K562 (cell line): Measurements from ENCODE around the gene SLC44A5. TPM values are rescaled to one million over a fixed set of nuclear protein-coding genes. Genes with fewer than 3 reads are reported as not detected.

ENCODE experiments used
- ATAC-seq: fragments of 200-7000 bp; cut with Tn5 transposase; 3 replicates; pipeline ENCODE4 v1.9.1; 2020; ENCODE audit warnings: moderate library complexity
- BruUV-seq: library from RNA; stranded (reverse); fragments of 400-500 nt; replicated peaks from 2 replicates; lab custom pipeline; 2021; lab: Mats Ljungman, UMichigan
- CTCF ChIA-PET: fragments of 300-600 bp; formaldehyde crosslinking; extraction: SDS; loops from one replicate; lab custom pipeline; 2021; ENCODE audit warnings: low intra/inter-chr PET ratio; lab: Yijun Ruan, JAX
- POLR2A ChIA-PET: fragments of 300-600, 350-650 bp; sonication (Branson Sonifier 250); formaldehyde crosslinking; extraction: SDS; loops from one replicate; lab custom pipeline; 2021; ENCODE audit warnings: antibody characterized with exemption, inconsistent platforms; lab: Yijun Ruan, JAX
- DNase-seq, 4 experiments: peaks; one replicate each; pipeline versions ENCODE4 v3.0.0 to v3.0.0-alpha.2; 2011 to 2018; ENCODE audit warnings: low spot score in 3 of 4, mixed read lengths in 3 of 4; ENCODE audit errors: extremely low read depth in 1 of 4
- FAIRE-seq: peaks from 2 replicates; lab custom pipeline; 2011; peaks lifted over from hg19 to GRCh38; lab: Jason Lieb, UNC
- H2AFZ ChIP-seq: 2 replicates; pipeline ENCODE4 v1.6.0; 2011; ENCODE audit warnings: low read depth, low read length, control low read depth, inconsistent platforms
- H3K27ac ChIP-seq: fragments of 200-600 bp; 3 replicates; pipeline ENCODE4 v1.8.0; 2011; ENCODE audit warnings: low read depth, mild to moderate bottlenecking, control low read depth, inconsistent platforms, low read length, moderate library complexity, mixed read lengths; ENCODE audit errors: extremely low read depth
- H3K27me3 ChIP-seq, 2 experiments: fragments of 300-600 bp in 1 of 2; 2 replicates in 1 of 2; 3 replicates in 1 of 2; pipeline versions ENCODE4 v1.6.0 to v1.8.0; 2011; ENCODE audit warnings: inconsistent platforms in 2 of 2, low read length in 2 of 2, mild to moderate bottlenecking in 1 of 2, mixed read lengths in 1 of 2, moderate library complexity in 1 of 2; ENCODE audit not compliant: control insufficient read depth in 2 of 2, insufficient read depth in 2 of 2
- H3K36me3 ChIP-seq: fragments of 300-600 bp; 3 replicates; pipeline ENCODE4 v1.8.0; 2011; ENCODE audit warnings: mild to moderate bottlenecking, low read length, inconsistent platforms; ENCODE audit not compliant: control insufficient read depth, insufficient read depth
- H3K4me1 ChIP-seq, 2 experiments: fragments of 200-600 bp in 1 of 2; replicated peaks in 1 of 2; 2 replicates in 1 of 2; 3 replicates in 1 of 2; pipeline versions ENCODE4 v1.5.1 to v1.8.0; 2011; ENCODE audit warnings: inconsistent platforms in 2 of 2, low read length in 2 of 2, mild to moderate bottlenecking in 1 of 2, mixed read lengths in 1 of 2, moderate library complexity in 1 of 2; ENCODE audit not compliant: control insufficient read depth in 2 of 2, insufficient read depth in 2 of 2
- H3K4me2 ChIP-seq: 2 replicates; pipeline ENCODE4 v1.6.1; 2011; ENCODE audit warnings: low read length, control low read depth, inconsistent platforms, mixed read lengths; ENCODE audit not compliant: insufficient read depth
- H3K4me3 ChIP-seq: fragments of 200-600 bp; sonication (generic), shearing (Covaris generic); 2 replicates; pipeline ENCODE4 v1.5.1; 2016; ENCODE audit warnings: control low read depth, inconsistent platforms
- H3K79me2 ChIP-seq: fragments of 200-600 bp; 3 replicates; pipeline ENCODE4 v1.8.0; 2011; ENCODE audit warnings: low read length, inconsistent platforms; ENCODE audit not compliant: control insufficient read depth, insufficient read depth
- H3K9ac ChIP-seq, 2 experiments: 2 replicates each; pipeline versions ENCODE4 v1.6.0 to v1.6.1; 2011; ENCODE audit warnings: low read depth in 2 of 2, low read length in 2 of 2, control low read depth in 1 of 2, inconsistent platforms in 1 of 2, mild to moderate bottlenecking in 1 of 2, mixed read lengths in 1 of 2; ENCODE audit not compliant: insufficient read depth in 1 of 2
- H3K9me1 ChIP-seq: one replicate; pipeline ENCODE4 v1.6.0; 2011; ENCODE audit warnings: inconsistent platforms, mild to moderate bottlenecking, low read length, moderate library complexity; ENCODE audit not compliant: control insufficient read depth, insufficient read depth
- H3K9me3 ChIP-seq: replicated peaks from 2 replicates; pipeline ENCODE4 v1.5.1; 2011; ENCODE audit warnings: low read depth, low read length, inconsistent platforms; ENCODE audit not compliant: control insufficient read depth, insufficient read depth
- H4K20me1 ChIP-seq: replicated peaks from 2 replicates; pipeline ENCODE4 v1.6.1; 2011; ENCODE audit warnings: low read length, inconsistent platforms, mixed read lengths; ENCODE audit not compliant: control insufficient read depth, insufficient read depth
- CBX3 ChIP-seq, 2 experiments: IDR thresholded peaks; 1 replicate in 1 of 2; 2 replicates in 1 of 2; pipeline ENCODE4 v1.6.1; 2012; ENCODE audit warnings: inconsistent platforms in 2 of 2, low read length in 2 of 2, borderline replicate concordance in 1 of 2, control low read depth in 1 of 2
- ETV1 ChIP-seq: fragments of 450-650 bp; conservative IDR thresholded peaks from 2 replicates; pipeline ENCODE4 v1.6.1; 2016; ENCODE audit warnings: missing genetic modification characterization, control low read depth, low read depth, missing compliant biosample characterization
- EWSR1 ChIP-seq: fragments of 450-650 bp; IDR thresholded peaks from 2 replicates; pipeline ENCODE4 v1.6.1; 2018; ENCODE audit warnings: borderline replicate concordance, mild to moderate bottlenecking, low read depth, moderate library complexity; ENCODE audit not compliant: partially characterized antibody
- GTF2A2 ChIP-seq: IDR thresholded peaks from 2 replicates; pipeline ENCODE4 v1.6.1; 2016; ENCODE audit warnings: mild to moderate bottlenecking, missing genetic modification characterization, missing compliant biosample characterization
- MTA2 ChIP-seq: fragments of 450-650 bp; IDR thresholded peaks from 2 replicates; pipeline ENCODE4 v1.6.1; 2016; ENCODE audit warnings: low read depth
- NR1H2 ChIP-seq: sonication (generic); formaldehyde crosslinking; IDR thresholded peaks from 2 replicates; pipeline ENCODE4 v1.4.0; 2020; ENCODE audit warnings: mild to moderate bottlenecking, missing genetic modification reagents
- NR2C2 ChIP-seq, 2 experiments: fragments of 200-800 bp in 1 of 2; sonication (Bioruptor generic) in 1 of 2; sonication (generic) in 1 of 2; formaldehyde crosslinking in 1 of 2; IDR thresholded peaks; 2 replicates each; pipeline versions ENCODE4 v1.6.1 to v1.8.0; 2016 to 2022; ENCODE audit warnings: mild to moderate bottlenecking in 1 of 2, missing compliant biosample characterization in 1 of 2, missing genetic modification characterization in 1 of 2, missing genetic modification reagents in 1 of 2
- ZC3H11A ChIP-seq: IDR thresholded peaks from 2 replicates; pipeline ENCODE4 v1.6.1; 2012; ENCODE audit warnings: low read depth, low read length, improper control_type of control experiment
- ZFPM2 ChIP-seq: fragments of 250-450 bp; sonication (Bioruptor Pico); IDR thresholded peaks from 2 replicates; pipeline ENCODE4 v1.5.1; 2022; ENCODE audit warnings: mild to moderate bottlenecking
- WGBS: fragments of 100-300 bp; shearing (Covaris generic); methylation state at CpG from one replicate; pipeline ENCODE4 v1.1.6; 2016; ENCODE audit warnings: low coverage, mixed read lengths; ENCODE audit not compliant: insufficient coverage; ENCODE audit errors: missing lambda C conversion rate; 5-methylcytosine and 5-hydroxymethylcytosine counted together
- in situ Hi-C: fragments of 300-500 bp; cut with MboI; formaldehyde crosslinking; loops from 4 replicates; pipeline ENCODE4 v1.15.0; 2018; ENCODE audit warnings: inconsistent platforms, mixed read lengths
- intact Hi-C: fragments of 100-400 bp; cut with micrococcal nuclease; formaldehyde crosslinking; loops from 2 replicates; pipeline ENCODE4 v1.14.2; 2022
- polyA plus RNA-seq, 8 experiments: library from polyadenylated mRNA; depleted of rRNA in 4 of 8; stranded (reverse) in 5 of 8; unstranded in 3 of 8; fragments of >200 nt; fragmentation: Nextera tagmentation in 2 of 8; fragmentation: Illumina TruSeq in 1 of 8; extraction: Ambion mirVana in 2 of 8; extraction: Trizol in 1 of 8; gene quantifications; 2 replicates each; pipeline versions ENCODE4 v1.2.1 to v1.2.3, GENCODE V29; 2011 to 2014; ENCODE audit warnings: inconsistent platforms in 1 of 8, missing spikeins in 1 of 8
- total RNA-seq, 7 experiments: library from RNA; depleted of rRNA in 6 of 7; stranded (reverse); fragments of >200 nt in 6 of 7; fragmentation: Illumina TruSeq in 2 of 7; extraction: Trizol in 2 of 7; gene quantifications; 2 replicates each; pipeline versions ENCODE4 v1.2.1 to v1.2.3, GENCODE V29; 2011 to 2021; ENCODE audit warnings: low replicate concordance in 1 of 7
- TF ChIP-seq, protein P1 (sequence below), 3 experiments: fragments of 200-800 bp in 1 of 3; fragments of 250-450 bp in 1 of 3; fragments of 450-650 bp in 1 of 3; sonication (Bioruptor Pico) in 1 of 3; sonication (Bioruptor generic) in 1 of 3; formaldehyde crosslinking in 1 of 3; IDR thresholded peaks; 2 replicates each; pipeline versions ENCODE4 v1.6.1 to v1.8.0; 2016 to 2022; ENCODE audit warnings: mild to moderate bottlenecking in 2 of 3, missing genetic modification characterization in 2 of 3, missing compliant biosample characterization in 1 of 3, moderate library complexity in 1 of 3
- TF ChIP-seq, protein P2 (sequence below): sonication (generic); formaldehyde crosslinking; IDR thresholded peaks from 2 replicates; pipeline ENCODE4 v1.5.0; 2020; ENCODE audit warnings: missing genetic modification reagents
- TF ChIP-seq, protein P3 (sequence below): fragments of 450-650 bp; IDR thresholded peaks from 2 replicates; pipeline ENCODE4 v1.6.1; 2018; ENCODE audit warnings: mild to moderate bottlenecking, low read depth; ENCODE audit not compliant: partially characterized antibody

Gene SLC44A5
- total and polyA plus RNA-seq, 9 of the 15 experiments (the other 6 are each of a cell fraction or from before 2014, with no cell fraction given): 1.2 to 10.1 (median 3.2) TPM

DNA sequence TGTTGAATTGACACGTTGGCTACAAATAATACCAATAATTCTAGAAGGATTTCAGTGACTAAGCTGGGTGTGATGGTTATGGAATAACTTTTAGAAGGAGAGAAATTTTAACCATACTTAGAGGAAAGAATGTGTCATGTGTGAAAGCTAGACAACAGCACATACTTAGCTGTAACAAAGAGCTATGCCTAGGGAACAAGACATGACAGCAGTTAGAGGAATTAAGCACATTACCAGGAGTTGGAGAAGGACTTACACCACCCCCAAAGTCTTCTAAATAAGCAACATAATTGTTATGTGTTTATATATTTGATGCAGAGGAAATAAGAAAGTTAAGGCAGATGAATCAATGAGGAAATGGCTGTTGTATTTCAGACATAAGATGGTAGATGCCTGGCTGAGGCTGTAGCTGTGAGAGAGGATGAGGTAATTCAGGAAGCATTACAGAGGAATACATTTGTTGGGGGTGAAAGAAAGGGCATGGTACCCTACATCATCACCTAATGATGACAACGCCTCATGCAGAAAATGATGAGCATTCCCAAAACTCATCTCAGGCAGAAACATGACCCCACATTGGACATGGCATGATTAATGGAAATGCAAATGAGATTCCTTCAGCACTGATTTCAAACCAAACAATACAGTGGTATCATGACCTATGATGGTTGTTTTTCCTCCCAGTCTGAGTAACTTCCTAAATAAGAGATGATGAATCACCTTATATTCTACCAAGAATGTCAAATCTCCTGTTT is 265.2 kb downstream of the SLC44A5 start:
- H3K36me3 ChIP-seq: no peaks in the 10 kb centered on the region
- DNase-seq (no peak), ATAC-seq (no peak), FAIRE-seq (no peak)
- H3K79me2 ChIP-seq: no peaks in the 10 kb centered on the region
- no peak overlapping the region for H2AFZ ChIP-seq
- 28% methylated on average over 2 of the region's 2 CpGs for WGBS
- H4K20me1 ChIP-seq: no peaks in the 10 kb centered on the region
- in situ Hi-C loops (no loop called here), intact Hi-C loops (no loop called here)
- H3K9me1 ChIP-seq: no peaks in the 10 kb centered on the region
- CTCF ChIA-PET: no interaction called here
- H3K27ac ChIP-seq: no peak overlapping the region
- no TSS peak for BruUV-seq
- no peaks in the 10 kb centered on the region for H3K9me3 ChIP-seq
- H3K4me2 ChIP-seq: no peak overlapping the region
- no peak overlapping the region for H3K4me3 ChIP-seq
- TF ChIP-seq EWSR1: no peak
- TF ChIP-seq ZFPM2 (CRISPR knock-in tag): no peak
- TF ChIP-seq ZC3H11A: no peak
- TF ChIP-seq ETV1 (tag): no peak
- no peak for TF ChIP-seq NR1H2 (CRISPR knock-in tag)
- TF ChIP-seq, protein P1, sequence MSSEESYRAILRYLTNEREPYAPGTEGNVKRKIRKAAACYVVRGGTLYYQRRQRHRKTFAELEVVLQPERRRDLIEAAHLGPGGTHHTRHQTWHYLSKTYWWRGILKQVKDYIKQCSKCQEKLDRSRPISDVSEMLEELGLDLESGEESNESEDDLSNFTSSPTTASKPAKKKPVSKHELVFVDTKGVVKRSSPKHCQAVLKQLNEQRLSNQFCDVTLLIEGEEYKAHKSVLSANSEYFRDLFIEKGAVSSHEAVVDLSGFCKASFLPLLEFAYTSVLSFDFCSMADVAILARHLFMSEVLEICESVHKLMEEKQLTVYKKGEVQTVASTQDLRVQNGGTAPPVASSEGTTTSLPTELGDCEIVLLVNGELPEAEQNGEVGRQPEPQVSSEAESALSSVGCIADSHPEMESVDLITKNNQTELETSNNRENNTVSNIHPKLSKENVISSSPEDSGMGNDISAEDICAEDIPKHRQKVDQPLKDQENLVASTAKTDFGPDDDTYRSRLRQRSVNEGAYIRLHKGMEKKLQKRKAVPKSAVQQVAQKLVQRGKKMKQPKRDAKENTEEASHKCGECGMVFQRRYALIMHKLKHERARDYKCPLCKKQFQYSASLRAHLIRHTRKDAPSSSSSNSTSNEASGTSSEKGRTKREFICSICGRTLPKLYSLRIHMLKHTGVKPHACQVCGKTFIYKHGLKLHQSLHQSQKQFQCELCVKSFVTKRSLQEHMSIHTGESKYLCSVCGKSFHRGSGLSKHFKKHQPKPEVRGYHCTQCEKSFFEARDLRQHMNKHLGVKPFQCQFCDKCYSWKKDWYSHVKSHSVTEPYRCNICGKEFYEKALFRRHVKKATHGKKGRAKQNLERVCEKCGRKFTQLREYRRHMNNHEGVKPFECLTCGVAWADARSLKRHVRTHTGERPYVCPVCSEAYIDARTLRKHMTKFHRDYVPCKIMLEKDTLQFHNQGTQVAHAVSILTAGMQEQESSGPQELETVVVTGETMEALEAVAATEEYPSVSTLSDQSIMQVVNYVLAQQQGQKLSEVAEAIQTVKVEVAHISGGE (CRISPR knock-in tag; IDR thresholded peaks at IDR 0.05): no peak
- TF ChIP-seq NR2C2 (CRISPR knock-in tag; IDR thresholded peaks at IDR 0.05): no peak
- TF ChIP-seq NR2C2 (tag; IDR thresholded peaks at IDR 0.05): no peak
- TF ChIP-seq, protein P2, sequence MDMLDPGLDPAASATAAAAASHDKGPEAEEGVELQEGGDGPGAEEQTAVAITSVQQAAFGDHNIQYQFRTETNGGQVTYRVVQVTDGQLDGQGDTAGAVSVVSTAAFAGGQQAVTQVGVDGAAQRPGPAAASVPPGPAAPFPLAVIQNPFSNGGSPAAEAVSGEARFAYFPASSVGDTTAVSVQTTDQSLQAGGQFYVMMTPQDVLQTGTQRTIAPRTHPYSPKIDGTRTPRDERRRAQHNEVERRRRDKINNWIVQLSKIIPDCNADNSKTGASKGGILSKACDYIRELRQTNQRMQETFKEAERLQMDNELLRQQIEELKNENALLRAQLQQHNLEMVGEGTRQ: no peak
- TF ChIP-seq CBX3 (IDR thresholded peaks at IDR 0.05; ENCODE audit: borderline replicate concordance in 1 of 2, low read length in 2 of 2): no peak
- TF ChIP-seq, protein P3, sequence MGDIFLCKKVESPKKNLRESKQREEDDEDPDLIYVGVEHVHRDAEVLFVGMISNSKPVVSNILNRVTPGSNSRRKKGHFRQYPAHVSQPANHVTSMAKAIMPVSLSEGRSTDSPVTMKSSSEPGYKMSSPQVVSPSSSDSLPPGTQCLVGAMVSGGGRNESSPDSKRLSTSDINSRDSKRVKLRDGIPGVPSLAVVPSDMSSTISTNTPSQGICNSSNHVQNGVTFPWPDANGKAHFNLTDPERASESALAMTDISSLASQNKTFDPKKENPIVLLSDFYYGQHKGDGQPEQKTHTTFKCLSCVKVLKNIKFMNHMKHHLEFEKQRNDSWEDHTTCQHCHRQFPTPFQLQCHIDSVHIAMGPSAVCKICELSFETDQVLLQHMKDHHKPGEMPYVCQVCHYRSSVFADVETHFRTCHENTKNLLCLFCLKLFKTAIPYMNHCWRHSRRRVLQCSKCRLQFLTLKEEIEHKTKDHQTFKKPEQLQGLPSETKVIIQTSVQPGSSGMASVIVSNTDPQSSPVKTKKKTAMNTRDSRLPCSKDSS: no peak
- TF ChIP-seq GTF2A2 (tag): no peak
- no peak for TF ChIP-seq MTA2
- no peak overlapping the region for H3K9ac ChIP-seq
- H3K4me1 ChIP-seq: peaks cover 0 to under 1% of the 10 kb centered on the region in 2 experiments; a peak in 1 of 5 replicates
- POLR2A ChIA-PET: no interaction called here
- no peaks in the 10 kb centered on the region for H3K27me3 ChIP-seq
